Activated effector memory CD4-positive, alpha-beta T cell treated with Interleukin-2 at 50 U/mL for 16 hours (primary cell): ENCODE data around the gene ELFN1.

ENCODE experiments used
- DNase-seq: peaks from one replicate; pipeline ENCODE4 v3.0.0-alpha.2; 2020

The ELFN1 gene

GRCh38 chr7:1745576-1746490, 75.8 kb downstream of the ELFN1 start:
- no peak for DNase-seq

GRCh38 chr7:1746491-1746975, 76.5 kb downstream of the ELFN1 start:
- no peak for DNase-seq

DNA sequence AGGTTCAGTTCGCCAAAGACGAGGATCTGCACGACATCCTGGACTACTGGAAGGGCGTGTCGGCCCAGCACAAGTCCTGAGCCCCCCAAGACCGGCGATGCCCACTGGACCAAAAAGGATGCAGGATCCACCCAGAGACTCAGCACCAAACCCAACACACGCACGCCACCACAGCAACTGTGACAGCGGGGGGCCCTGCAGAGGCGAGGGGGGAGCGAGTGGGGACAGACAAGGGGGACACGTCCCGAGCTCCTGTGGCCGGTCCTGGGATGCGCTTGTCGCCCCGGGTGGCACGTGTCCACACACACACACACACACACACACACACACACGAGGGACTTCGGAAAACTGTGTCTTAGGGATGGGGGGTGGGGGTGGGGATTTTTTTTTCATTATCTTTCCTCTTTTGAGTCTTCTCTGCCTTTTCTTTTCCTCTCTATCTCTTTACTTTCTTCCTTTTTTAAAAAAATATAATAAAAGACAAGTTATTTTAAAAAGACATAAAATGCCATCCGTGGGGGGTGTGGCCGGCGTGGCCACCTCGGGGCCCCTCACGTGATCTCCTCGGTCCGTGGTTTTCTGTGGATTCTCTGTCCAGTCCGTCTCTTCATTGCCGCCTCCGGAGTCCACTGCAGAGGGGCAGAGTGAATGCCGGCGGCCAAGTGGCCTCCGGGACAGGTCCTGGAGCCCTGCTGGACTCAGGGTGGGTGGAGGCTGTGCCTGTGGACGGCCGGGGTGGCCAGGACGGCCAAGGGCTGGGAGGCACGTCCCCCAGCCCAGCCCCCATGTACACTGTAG, 77.1 kb downstream of the ELFN1 start:
- no peak for DNase-seq

DNA sequence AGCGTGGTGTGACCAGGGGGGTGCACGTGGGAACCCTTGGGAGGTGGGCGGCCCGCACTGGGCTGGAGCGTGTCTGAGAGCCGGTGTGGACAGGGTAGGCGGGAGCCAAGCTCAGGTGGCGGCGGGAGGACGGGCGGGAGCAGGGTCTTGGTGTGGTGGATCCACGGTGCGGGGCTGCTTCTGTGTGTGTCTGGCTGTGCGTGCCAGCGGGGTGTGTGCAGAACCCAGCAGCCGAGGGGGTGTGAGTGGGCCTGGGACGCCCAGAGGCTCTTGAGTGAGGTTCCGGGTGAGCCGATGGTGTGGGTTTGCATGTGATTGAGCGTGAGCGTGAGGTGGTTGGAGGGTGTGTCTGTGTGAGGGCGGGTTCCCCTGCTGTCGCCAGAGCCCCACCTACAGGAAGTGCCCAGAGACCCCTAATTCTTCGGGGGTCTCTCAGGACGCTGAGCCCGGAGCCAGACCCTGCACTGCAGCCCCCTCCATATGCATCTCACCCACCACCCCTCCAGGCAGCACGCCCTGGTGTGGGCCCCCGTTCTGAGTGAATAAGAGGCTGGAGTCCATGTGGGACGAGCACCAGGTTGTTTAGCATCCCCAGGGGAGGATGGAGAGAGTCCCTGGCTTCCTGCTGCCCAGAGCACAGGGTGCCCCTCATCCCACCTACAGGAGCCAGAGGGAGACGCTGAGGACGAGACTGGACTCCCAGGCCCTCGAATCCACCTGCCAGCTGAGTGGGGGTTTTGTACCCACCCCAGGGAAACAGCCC, 78.2 kb downstream of the ELFN1 start:
- no peak for DNase-seq

DNA sequence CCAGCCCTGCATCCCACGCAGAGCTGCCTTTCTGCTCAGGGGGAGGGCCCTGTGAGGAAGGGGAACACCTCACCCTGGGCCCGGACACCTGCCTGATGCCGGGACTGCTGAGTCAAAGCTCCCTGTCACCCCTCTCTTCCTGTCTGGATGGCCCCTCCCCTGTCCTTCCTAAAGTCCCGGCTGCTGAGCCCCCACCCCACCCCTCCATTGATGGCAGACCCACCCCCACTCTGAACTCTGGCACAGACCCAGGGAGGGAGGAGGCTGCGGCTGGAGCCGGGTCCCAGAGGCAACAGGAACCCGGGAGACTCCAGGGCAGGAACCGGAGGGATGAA, 78.7 kb downstream of the ELFN1 start:
- DNase-seq, result no peak

- DNase-seq, result no peak
Observed at GRCh38 chr7:1749351-1749863, 79.3 kb downstream of the ELFN1 start.

GRCh38 chr7:1749864-1750466, 79.9 kb downstream of the ELFN1 start:
- no peak for DNase-seq

GRCh38 chr7:1750541-1751021, 80.5 kb downstream of the ELFN1 start:
- DNase-seq, result no peak

DNA sequence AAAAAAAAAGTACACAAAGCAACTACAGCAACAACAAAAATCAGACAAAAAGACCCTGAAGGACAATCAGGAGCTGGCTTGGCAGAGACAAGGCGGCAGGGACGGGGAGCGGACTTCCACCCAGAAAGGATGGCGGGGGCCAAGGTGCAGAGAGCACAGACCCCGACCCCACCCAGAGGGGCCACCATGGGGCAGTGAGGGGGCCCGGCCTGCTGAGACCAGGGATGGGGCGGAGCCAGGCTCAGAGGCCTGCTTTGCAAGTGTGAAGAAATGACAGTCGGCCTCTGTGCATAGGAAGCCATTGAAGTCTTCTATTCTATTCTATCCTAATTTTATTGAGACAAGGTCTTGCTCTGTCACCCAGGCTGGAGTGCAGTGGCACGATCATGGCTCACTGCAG, 82.0 kb downstream of the ELFN1 start:
- DNase-seq, result no peak

DNA sequence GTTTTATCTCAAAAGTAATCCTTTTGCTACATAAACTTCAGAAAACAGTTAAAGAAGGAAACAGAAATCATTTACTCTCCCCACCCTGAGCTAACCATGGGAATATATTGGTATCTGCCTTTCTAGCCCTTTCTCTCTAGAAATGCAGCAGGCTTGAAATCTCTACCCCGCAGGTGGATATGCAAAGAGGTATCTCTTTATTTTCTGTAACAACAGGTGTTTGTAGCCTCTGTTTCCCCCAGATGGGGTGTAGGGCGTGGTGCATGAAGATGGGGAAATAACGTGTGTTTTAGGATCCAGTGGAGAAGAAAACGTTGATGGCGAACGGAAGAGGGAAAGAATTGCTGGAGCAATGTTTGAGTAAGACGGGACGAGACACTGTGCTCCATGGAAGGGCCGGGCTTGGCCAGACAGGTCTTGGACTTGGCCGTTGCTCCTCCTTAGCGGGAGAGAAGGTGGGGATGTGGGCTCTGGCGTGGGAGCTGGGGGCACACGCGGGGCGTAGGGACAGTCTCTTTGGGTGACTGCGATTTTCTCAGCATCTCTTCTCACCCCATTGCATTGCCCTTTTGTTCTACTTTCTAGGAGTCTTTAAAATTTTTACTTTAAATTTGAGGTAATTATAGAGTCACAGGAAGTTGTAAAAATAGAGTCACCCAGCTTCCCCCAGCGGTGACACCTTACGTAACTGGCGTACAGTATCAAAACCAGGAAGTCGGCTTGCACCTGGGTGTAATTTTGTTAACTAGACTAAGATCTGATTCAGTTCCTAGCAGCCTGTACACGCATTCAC, 82.9 kb downstream of the ELFN1 start:
- DNase-seq, result no peak

- no peak for DNase-seq
Observed at GRCh38 chr7:1753564-1753867, 83.4 kb downstream of the ELFN1 start.

GRCh38 chr7:1754345-1754908, 84.3 kb downstream of the ELFN1 start:
- DNase-seq, result no peak

DNA sequence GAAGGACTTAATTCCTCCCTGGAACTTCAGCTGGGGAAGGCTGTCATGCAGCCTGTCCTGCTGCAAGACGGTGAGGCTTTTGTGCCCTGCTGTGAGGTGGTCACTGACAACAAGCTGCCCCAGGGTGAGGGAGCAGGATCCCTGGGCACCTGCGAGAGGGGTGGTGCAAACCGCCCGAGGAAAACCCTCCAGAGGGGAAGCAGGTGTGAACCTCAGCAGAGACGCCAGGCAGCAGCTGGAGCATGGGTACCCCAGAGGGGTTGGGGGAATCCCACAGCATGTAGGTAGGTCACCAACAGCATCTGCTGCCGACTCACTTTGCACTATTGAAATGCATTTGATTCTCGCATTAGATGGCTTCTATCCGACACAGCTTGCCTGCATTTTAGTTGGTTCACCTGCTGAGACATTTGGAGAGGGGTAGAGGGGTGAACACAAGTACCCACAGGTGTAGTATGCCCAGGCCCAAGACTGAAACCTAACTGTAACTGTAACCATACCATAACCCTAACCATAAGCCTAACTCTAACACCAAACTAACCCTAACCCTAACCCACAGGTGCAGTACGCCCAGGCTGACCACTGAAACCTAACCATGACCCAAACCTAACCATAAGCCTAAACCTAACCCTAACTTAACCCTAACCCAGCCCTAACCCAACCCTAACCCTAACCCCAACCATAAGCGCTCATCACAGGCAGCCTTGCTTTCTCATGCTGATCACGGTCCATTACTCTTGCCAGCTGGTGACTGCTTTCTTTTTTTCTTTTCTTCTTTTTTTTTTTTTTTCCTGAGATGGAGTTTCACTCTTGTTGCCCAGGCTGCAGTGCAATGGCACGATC, 85.9 kb downstream of the ELFN1 start:
- DNase-seq, result no peak

GRCh38 chr7:1757601-1758000, 87.5 kb downstream of the ELFN1 start:
- DNase-seq, result no peak

DNA sequence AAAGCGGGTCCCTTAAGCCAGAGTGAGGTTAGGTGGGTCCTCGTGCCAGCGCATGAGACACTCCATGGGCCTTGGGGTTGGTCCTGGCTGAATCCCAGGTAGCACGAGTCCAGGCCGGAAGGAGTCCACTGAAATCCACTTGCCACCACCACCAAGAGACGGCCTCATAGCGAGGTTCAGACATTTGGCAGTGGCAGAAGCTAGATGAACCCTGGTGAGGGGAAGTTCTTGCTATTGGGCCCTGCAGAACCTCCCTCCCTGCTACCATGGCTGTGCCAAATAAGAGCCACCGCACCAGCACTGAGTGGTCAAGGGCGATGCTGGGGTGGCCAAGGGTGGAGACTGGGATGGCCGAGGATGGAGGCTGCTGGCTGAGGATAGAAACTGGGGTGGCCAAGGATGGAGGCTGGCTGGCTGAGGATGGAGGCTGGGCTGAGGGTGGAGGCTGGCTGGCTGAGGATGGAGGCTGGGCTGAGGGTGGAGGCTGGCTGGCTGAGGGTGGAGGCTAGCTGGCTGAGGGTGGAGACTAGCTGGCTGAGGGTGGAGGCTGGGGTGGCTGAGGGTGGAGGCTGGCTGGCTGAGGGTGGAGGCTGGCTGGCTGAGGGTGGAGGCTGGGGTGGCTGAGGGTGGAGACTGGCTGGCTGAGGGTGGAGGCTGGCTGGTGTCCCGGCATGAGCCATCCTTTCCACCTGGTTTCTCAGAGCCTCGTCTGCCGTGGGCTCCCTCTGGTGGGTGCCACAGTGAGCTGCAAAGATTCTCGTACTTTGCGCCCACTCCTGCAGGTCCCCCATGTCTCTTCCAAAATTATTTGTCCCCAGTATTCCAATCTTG, 88.2 kb downstream of the ELFN1 start:
- DNase-seq, result no peak

- no peak for DNase-seq
Observed at GRCh38 chr7:1758859-1759521, 88.9 kb downstream of the ELFN1 start.

DNA sequence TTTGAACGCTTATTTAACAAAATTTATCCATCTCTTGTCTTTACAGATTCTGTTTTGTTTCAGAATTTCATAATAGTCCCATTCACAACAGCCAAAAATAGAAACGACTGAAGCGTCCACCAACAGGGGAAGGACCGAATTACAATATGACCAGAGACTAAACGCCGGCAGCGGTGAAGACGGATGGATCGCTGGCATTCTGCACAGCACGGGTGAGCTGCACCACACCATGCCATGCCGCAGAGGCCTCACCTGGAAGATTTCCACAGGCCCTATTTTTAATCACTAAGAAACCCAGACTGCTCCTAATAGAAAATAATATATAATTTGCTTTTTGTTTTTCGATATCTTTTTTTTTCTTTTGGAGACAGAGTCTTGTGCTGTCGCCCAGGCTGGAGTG, 91.0 kb downstream of the ELFN1 start:
- DNase-seq, result no peak

DNA sequence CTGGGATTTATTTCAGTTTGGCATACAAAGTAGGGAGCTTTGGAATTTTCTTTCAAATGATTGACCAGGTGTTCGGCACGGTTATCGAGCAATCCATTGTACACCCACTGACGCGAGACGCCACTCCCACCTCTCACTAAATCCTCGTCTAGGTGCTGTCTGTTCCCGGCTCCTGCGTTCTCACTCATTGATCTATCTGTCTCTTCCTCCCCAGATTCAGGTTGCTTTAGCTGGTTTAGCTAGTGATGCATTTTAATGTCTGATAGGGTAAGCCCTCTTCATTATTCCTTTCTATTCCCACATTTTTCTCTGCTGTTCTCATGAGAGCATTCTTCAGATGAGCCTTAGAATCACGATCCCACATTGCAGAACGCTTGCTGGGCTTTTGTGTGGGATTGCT, 91.7 kb downstream of the ELFN1 start:
- DNase-seq, result no peak
